Subcutaneous adipose tissue (tissue), 4 donors: ENCODE data around the gene ADAMTSL3. TPM values are rescaled to one million over a fixed set of nuclear protein-coding genes. Genes with fewer than 3 reads are reported as not detected.

ENCODE experiments used
- CTCF ChIP-seq: fragments of 450-650 bp; IDR thresholded peaks from one replicate; pipeline ENCODE4 v1.5.1; 2016; ENCODE audit warnings: low read depth, mild to moderate bottlenecking, control low read depth, antibody characterized with exemption, moderate library complexity
- total RNA-seq, 4 donors: library from RNA; depleted of rRNA; stranded (reverse); fragments of >200 nt; gene quantifications; one replicate each; pipeline ENCODE4 v1.1.0, GENCODE V29; 2016

The ADAMTSL3 gene
- total RNA-seq, 4 donors from 2014 or later = 1.5 to 4.0 (median 2.3) TPM

- no peak for TF ChIP-seq CTCF
Measured at GRCh38 chr15:83973816-83974215, 319.9 kb downstream of the ADAMTSL3 start.

- no peak for TF ChIP-seq CTCF
Measured at GRCh38 chr15:83977992-83978391, 324.1 kb downstream of the ADAMTSL3 start.

- TF ChIP-seq CTCF = no peak
Measured at GRCh38 chr15:83978588-83978987, 324.7 kb downstream of the ADAMTSL3 start.

GRCh38 chr15:83980637-83981036 lies 326.7 kb downstream of the ADAMTSL3 start:
- TF ChIP-seq CTCF = no peak

- no peak for TF ChIP-seq CTCF
Measured at GRCh38 chr15:83982748-83983147, 328.8 kb downstream of the ADAMTSL3 start.

- no peak for TF ChIP-seq CTCF
Measured at GRCh38 chr15:83983634-83984458, 329.9 kb downstream of the ADAMTSL3 start.

GRCh38 chr15:83984601-83985000 lies 330.7 kb downstream of the ADAMTSL3 start:
- no peak for TF ChIP-seq CTCF
